HG02943 (cell line): ENCODE results near the gene ENTR1.
"Not testable (repeated sequence)": the region's sequence is repeated elsewhere in the genome, so short reads cannot be mapped to it uniquely, and the experiment has no call there.

Source experiments
- ATAC-seq: cut with Tn5 transposase; IDR thresholded peaks from one replicate; pipeline ENCODE4 v1.9.1; 2021; ENCODE audit warnings: mild to moderate bottlenecking, low read depth, moderate library complexity; ENCODE audit not compliant: unreplicated experiment

ENTR1 gene

DNA sequence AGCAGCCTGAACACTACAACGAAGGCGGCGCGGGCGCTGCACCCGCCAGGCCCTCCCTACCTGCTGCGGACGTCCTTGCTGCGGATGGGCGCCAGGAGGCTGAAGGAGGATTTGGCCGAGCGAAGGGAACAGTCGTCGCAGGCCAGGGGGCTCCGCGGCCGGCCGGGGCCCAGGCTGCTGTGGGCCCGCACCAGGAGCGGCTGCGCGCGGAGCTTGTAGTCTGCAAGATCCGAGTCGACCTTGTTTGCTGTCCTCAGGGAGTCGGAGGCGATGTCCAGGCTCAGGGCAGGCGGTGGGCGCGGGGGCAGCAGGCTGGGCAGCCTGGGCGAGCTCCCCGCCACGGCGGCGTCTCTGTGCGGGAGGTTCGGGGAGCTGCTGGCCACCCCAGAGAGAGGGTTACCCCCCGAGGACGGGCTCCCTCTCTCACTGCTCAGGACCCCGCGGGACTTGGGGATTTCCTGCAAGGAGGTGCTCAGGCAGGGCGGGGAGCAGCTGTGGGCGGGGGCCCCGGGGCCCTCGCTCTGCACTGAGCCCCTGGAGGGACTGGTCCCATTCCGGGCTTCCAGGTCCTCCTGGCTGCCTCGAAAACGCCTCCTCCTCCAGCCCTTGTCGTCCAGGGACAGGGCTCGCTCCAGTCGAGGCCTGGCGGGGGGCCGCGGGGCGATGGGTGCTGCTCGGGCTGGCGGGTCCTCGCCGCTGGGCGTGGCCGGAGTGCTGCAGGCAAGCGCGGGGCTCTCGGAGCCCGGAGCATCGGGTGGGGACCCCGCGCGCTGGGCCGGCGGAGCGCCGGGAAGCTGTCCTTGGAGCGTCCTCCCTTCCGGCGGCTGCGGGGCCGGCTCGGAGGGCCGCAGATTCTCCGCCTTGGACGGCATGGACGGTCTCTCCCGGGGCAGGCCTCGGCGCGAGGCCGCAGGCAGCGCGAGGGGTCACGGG, 28.4 kb upstream of the ENTR1 start:
- peak; percentile 28 for ATAC-seq

DNA sequence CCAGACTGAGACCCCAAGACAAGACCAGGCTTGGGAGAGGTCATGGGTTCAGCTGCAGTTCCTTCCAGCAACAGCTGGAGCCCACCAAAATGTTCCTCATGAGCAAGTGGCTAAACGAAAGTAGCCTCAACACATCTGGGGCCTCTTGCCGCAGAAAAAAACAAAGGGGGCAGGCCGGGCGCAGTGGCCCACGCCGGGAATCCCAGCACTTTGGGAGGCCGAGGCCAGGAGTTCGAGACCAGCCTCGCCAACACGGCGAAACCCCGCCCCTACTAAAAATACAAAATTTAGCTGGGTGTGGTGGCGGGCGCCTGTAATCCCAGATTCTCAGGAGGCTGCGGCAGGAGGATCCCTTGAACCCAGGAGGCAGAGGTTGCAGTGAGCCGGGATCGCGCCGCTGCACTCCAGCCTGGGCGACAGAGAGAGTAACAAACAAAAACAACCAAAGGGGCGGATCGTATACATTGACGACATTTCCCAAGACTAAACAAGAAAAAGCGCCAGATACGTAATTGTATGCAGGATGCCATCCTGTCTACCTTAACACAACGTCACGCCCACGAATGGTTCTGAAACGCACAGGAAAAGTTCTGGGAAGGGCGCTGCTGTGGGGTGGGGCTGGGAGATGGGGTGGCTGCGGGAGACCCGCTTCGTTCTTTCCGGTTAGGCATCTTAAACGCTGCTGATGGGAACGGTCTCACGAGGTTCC, 27.6 kb upstream of the ENTR1 start:
- no peak for ATAC-seq

DNA sequence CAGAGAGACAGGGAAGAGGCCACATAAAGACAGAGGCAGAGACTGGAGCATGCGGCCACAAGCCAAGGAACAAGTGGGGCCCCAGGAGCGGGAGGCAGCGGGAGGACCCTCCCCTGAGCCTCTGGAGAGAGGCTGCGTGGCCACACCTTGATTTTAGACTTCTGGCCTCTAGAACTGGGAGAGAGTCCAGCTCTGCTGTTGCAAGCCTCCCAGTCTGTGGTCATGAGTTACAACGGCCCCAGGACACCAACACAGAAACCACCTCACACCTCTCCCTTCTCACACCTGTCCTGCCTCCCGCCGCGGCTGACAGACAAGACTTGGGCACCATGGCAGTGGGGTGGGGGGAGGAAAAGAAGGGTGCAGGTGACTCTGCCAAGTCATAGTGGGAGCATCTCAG, 27.0 kb upstream of the ENTR1 start:
- no peak for ATAC-seq

DNA sequence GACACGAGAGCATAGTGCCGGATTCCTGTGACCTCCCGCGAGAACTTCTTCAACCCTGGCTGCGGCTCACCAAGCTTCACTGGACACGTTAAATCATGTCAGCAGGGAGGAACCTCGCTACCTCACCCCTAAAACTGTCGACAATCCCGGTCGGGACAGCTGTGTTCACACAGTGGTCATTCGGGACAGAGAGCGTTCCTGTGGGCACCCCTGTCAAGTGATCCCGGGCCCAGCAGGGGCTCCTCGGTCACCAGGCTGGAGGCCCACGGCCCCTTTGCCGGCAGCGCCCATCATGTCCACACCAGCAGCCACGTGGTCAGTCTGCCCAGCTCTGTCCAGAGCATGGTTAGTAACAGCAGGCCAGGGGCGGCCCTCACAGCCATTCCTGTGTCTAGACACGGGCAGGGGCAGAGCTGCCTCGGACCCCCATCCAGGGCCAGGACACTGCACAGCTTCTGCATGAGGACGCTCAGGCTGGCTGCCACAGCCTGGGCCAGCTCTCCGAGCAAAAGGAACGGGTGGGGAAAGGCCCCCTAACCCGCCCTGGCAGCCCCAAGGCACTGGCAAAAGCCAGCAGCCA, 25.7 kb upstream of the ENTR1 start:
- ATAC-seq: no peak

DNA sequence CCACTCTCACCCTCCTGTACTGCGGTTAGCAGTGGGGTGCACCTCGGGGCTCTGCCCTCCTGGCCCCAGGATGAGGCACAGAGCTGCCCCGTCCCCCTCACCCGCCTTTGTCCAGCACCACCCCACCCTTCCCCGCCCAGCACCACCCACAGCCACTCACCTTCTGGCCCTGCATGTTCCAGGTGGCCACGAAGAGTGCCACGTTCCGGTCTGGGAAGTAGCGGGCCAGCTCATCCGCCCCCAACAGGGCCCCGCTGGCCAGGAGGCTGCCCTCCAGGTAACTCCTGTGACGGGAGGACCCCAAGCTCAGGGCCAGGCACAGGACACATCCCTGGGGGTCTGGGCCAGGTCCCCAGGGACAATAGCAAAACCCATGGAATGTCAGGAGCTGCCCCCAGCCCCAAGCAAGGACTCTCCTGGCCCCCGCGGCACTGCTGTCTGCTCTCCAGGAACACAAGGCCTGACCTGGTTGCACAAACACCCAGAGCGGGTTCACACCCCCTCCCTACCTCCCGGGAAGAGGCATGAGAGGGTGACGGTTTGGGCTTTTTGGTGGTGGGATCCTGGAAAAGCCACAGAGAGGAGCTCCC, 24.3 kb upstream of the ENTR1 start:
- ATAC-seq: no peak

DNA sequence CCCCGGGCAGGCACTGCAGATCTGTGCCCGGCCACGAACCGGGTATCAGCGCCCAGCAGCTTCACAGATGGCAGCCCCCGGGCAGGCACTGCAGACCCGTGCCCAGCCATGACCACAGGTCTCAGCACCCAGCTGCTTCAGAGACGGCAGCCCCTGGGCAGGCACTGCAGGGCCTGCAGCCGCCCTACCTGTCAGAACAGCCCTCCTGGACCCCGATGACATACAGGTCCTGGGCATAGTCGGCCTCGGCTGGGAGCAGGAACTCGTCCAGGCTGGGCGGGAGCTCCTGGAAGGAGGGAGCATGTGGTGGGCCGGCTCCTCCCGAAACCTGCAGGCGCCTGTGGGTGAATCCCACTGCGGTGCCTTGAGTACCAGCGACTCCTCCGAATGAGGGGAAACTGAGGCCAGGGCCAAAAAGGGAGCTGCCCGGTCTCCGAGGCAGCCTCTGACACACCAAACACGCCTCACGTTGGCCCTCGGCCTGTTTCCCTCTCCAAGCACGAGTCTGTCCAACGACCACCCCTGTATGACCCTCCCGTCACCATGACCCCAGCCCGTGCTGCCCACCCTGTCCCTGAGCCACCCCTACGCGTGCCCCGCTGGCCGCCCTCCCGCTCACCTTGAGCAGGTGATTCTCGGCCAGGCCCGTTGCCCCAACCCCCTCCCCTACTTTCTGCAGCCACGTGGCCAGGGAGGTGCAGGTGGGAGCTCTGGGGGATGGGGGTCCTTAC, 23.6 kb upstream of the ENTR1 start:
- ATAC-seq: no peak

DNA sequence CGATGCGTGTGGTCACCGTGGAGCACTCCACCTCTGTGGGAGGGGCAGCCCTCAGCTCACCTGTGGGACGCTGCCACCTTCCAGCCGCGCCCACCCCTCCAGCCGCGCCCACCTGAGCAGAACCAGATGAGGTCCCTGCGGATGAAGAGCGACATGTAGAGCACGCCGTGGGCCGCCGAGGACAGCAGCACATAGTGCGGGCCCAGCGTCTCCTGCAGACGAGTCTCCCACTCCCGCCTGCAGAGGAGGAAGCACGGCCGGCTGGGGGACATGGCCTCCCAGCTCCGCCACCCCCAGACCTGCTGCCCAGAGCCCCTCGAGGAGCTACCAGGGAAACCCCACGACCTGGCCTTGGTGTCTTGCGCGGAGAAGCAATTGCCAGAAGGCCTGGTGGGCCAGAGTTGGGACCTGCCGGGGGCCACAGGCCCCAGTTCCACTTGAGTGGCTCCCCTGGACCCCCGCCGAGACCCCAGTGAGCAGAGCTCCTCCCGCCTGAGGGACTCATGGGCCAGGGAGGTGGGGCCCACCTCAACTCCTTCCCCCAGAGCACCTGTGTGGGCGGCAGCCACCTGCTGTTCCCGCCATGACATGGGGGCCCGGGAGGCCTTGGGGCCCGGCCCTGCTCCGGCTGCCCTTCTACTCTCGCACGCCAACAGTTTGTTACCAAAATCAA, 22.8 kb upstream of the ENTR1 start:
- ATAC-seq: no peak

DNA sequence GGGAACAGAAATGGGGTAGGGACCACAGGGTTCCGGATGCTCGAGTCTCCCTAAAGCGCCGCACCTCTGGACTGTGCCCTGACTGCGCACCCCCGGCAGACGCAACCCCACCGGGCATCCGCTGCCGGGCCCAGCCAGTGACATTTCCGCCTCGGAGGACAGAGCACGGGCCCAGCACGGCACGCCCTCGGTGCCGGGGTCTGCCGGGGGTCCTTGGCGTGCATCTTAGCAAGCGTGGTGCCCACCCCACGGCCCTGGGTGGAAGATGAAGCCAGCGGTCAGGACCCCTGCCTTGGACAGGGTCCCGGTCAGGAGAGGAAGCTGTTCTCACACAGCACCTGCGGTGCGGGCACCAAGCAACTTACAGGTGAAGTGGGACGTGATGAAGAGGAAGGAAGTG, 22.2 kb upstream of the ENTR1 start:
- no peak for ATAC-seq

DNA sequence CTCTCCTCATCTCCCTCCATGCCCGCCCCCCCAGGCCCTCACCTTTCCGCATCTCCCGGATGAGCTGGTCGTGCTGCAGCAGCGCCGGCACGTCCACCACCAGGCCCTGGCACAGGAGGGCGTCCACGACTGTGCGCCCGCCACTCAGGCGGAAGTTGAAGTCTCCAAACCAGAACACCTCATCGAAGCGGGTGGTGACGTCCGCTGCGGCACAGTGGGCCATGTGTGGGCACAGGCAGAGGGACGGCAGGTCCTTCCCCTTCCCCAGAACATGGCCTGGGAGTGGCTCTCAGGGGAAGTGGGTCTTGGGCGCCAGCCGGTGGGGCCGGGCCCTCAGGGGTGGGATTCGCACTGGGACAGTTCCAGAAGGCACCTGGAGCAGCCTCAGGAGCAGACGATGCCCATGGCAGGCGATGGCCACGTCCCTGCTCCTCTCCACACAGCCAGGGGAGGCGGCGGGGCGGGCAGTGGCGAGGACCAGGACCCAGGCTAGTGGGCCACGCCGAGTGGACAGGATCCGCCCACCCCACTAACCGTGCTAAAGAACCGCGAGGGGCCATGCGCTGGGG, 21.5 kb upstream of the ENTR1 start:
- ATAC-seq: no peak

DNA sequence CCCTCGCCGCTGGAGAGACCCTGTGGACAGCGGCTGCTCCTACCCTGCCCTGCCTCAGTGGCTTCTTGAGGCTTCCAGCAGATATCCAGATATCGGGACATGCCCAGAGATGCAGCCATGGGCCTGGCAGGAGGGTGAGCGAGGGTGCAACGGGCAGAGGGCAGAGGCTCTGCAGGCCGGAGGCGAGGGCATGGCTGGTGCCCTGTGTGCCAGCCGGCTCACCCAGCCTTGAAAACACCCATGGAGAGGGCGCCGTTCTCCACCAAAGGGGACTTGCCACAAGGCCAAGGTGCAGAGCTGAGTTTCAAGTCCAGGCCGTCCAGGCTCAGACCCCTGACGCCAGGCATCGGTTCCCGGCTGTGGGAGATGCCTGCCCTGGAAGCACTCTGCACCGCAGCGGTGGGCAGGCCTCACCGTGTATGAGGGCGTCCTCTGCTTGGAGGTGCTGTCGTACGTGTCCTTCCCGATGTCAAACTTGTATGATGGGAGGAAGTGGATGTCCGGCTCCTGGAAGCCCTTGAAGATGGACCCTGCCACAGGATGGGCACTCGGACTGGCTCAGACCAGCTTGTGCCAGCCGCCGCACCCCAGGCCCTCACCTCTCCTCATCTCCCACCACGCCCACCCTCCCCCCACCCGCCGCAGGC, 20.3 kb upstream of the ENTR1 start:
- ATAC-seq: no peak

DNA sequence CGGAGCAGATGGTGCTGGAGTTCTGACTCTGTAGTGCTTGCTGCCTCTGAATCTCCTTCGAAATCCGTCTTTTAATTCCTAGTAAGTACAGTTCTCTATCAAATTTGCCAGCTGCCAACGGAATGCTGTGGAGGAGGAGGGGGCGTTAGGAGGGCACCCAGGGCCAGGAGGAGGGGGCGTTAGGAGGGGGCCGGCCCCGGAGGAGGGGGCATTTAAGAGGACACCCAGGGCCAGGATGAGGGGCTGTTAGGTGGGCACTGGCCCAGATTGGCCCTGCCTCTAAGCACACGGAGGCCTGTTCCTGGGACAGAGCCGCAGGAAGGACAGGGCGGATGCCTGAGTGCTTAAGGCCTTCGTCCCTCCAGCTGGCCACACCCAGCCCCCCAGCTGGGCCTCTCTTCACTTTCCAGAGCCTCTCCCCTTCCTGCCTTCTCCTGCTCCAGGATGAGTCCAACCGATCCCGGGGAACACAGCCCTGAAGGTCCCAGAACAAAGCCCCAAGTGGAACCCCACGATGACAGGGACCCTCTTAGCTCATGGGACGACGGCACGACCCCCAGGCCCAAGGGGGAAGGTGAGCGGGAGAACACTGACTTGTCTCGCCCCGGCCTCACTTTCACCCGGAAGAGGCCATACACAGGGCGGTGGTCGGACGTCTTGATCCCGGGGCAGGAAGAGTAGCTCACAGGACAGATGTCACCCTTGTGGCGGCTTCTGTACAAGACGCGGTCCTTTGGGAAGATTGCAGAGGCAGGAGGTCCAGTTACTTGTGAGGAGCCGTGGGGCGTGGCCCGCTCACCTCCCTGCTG, 19.5 kb upstream of the ENTR1 start:
- ATAC-seq: no peak

DNA sequence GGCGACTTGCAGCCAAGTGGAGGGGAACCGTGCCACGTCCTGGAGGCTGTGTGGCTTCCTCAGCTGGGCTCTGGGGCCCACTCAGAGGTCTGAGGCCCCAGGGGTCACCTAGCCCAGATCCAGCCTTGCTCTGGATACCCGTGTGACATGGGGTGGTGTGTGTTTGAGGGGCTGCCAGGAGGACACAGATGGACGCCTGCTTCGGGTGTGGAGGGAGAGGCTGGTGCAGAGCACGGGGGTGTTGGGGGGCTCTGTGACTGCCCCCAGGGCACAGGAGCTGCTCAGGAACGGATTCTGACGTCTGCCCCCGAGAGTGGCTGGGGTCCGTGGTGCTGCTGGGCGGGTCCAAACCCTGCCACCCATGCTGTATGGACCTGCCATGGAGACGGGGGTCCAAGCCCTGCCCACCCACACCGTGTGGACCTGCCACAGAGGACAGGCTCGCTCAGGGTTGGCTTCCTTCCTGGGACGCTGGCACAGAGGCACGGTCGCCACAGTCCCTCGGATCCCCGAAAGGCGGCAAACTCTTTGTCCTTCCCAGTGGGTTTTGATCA, 18.7 kb upstream of the ENTR1 start:
- ATAC-seq: no peak

DNA sequence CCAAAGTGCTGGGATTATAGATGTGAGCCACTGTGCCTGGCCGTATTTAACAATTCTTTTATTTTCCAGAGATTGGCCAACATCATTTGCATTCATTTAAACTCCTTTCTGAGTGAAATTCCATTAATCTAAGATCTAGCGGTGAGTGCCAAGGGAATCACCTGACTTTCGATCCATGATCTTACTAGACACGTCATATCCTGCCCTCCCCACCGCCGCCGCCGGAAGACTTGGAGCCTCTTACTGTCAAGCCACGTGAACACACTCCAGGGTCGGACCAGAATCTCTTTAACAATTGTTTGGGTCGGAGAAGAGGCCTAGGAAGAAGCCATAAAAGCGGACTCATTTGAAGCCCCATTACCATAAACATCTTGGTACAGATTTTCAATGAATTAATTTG, 16.4 kb upstream of the ENTR1 start:
- ATAC-seq: no peak

DNA sequence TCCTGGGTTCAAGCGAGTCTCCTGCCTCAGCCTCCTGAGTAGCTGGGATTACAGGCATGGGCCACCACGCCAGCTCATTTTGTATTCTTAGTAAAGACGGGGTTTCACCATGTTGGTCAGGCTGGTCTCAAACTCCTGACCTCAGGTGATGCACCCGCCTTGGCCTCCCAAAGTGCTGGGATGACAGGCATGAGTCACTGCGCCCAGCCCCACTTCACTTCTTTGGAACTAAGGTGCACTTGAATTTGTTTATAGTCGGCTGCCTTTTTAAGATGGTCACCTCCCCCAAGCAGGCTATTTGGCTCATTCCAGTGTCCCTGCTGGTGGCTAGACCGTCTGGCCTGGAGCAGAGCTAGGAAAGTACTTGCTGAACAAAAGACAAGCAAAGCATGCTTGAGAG, 15.0 kb upstream of the ENTR1 start:
- ATAC-seq: not testable (repeated sequence)

DNA sequence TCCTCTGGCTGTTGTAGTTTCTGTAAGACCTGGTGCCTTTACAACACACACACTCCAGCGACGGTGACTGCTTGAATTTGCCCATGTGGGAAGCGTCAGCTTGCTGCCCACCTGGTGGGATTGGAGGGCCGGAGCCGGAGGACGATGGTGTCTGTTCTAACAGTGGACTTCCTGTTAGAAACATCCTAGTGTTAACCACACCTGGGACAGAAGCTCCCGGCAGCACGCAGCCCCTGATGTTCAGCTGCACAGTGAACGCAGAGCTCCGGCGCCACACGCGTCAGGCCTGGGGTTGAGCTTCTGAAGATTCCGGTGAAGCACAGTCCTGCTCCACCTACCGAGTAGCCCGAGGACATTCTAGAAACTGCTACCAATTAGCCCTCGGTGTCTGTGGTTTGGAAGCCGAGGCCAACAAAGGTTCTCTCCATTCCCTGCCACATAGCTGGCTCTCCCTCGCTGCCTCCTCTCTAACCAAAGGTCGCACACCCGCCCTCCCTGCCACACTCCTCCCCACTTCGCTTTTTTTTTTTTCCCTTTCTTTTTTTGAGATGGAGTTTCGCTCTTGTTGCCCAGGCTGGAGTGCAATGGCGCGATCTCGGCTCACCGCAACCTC, 14.4 kb upstream of the ENTR1 start:
- no peak for ATAC-seq

DNA sequence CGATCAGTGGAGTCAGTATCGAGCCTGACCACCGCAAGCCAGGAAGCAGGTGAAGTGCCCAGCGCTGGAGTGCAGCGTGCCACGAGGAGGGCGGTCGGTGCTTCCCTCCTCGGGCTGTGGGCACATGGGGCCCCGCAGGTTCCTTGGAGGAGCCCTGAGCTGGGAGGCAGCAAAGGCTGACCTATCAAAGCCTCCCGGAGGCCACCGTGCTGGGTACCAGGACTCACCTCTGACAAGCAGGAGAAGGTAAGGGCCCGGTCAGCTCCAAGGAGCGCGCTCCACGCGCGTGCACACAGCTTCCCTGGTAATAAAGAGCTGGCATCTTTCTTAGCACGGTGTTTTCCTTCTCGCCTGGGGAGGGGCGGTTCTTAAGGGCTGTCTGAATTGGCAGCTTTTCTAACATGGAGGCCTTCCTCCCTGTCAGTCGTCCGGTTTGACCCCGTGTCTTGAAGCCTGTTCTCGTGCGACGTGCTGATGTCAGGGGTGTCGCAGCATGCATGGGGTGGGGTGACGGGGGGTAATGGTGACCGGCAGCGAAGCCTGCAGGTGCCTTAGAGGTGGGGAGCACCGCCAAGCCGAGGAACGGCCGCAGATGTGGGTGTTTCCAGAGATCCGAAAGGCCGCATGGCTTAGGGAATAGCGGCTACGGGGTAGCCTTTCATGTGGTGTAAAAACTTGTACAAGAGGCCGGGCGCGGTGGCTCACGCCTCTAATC, 13.2 kb upstream of the ENTR1 start:
- no peak for ATAC-seq

DNA sequence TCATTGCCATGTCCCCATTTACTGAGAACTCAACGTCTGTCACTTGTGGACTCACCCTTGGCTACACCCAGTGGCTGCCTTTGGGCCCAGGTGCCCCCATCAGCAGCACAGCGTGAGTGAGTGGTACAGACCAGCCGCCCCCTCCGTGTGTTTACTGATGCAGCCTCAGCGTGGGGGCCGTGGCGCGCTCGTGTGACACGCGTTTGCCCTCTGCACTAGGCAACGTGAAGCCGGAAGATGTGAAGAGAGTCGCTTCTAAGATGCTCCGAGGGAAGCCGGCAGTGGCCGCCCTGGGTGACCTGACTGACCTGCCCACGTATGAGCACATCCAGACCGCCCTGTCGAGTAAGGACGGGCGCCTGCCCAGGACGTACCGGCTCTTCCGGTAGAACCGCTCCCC, 12.5 kb upstream of the ENTR1 start:
- no peak for ATAC-seq
